HS-27A (cell line): ENCODE data around the gene C6orf15.

Experiments
- DNase-seq: peaks from one replicate; pipeline ENCODE4 v3.0.0-alpha.2; 2012; ENCODE audit warnings: low read depth, missing footprints

The C6orf15 gene

GRCh38 chr6:31107052-31107451, 5.3 kb downstream of the C6orf15 start:
- DNase-seq: no peak

GRCh38 chr6:31103136-31103535, 9.2 kb downstream of the C6orf15 start:
- DNase-seq: no peak

DNA sequence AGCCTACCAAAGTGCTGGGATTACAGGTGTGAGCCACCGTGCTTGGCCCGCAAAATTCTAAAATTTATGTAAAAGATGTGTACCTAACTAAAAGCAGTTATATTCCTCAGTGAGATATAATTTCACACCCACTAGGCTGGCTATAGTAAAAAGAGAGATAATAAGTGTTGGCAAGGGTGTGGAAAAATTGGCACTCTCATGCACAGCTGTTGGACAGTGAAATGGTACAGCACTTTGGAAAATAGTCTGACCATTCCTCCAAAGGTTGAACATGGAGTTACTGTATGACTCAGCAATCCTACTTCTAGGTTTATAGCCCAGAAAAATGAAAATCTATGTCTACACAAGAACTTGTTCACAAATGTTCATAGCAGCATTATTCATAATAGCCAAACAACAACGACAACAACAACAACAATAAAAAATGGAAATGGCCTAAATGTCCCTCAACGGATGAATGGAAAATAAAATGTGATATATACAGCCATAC, 13.9 kb downstream of the C6orf15 start:
- DNase-seq: no peak

GRCh38 chr6:31096656-31097055, 15.7 kb downstream of the C6orf15 start:
- no peak for DNase-seq

DNA sequence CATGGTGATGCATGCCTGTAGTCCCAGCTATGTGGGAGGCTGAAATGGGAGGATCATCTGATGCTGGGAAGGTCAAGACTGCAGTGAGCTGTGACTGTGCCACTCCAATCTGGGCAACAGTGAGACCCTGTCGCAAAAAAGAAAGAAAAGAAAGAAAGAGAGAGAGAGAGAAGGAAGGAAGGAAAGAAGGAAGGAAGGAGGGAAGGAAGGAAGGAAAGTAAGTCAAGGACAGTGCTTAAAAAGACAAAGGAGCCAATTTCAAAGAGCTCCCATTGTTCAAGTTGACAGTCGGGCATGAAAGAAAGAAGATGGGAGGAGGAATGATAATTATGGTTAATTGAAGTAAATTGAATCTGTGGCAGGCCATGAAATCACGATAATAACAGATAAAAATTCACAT, 16.2 kb downstream of the C6orf15 start:
- DNase-seq: no peak

- no peak for DNase-seq
These were observed 17.9 kb downstream of the C6orf15 start for GRCh38 chr6:31094389-31094881.

DNA sequence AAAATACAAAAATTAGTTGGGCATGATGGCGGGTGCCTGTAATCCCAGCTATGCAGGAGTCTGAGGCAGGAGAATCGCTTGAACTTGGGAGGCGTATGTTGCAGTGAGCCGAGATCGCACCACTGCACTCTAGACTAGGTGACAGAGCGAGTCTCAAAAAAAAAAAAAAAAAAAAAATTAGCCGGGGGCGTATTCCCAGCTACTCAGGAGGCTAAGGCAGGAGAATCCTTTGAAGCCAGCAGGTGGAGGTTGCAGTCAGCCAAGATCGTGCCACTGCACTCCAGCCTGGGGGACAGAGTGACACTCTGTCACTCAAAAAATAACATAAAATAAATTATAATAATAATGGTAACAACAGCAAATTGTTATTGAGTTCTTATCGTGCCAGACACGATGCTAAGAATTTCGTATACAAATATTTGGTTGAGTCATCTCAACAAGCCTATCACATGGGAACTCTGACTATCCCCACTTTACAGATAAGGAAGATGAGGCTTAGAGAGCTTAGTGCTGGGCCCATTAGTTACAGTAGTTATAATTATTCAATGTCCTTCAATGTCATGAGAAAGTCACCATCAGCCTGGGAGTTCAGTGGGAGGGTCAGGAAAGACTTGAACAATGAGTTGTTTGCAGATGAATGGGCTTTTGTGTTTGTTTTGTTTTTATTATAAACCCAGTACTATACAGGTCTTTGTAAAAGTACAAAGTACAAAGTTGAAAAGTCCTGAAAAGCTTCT, 19.4 kb downstream of the C6orf15 start:
- no peak for DNase-seq

GRCh38 chr6:31092238-31092637, 20.1 kb downstream of the C6orf15 start:
- no peak for DNase-seq

GRCh38 chr6:31091680-31092079, 20.7 kb downstream of the C6orf15 start:
- DNase-seq: no peak

DNA sequence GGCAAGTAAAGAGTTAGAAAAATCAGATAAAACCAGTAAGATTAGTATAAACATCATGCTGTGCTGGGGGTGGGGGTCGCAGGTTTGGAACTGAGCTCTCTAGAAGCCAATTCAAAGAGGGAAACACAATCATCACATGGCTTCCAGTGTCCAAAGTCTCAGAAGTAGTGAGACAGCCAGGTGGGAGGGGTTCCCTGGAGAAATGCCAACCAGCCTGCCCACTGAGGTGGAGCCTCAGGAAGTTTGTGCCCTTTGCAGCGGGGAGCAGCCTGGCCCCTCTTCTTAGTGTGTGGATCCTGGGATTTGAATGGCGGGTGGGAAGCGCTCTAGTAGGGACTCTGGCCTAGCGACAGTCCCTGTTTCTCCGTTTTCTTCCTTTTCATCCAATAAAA, 21.4 kb downstream of the C6orf15 start:
- no peak for DNase-seq

GRCh38 chr6:31090275-31090972, 22.0 kb downstream of the C6orf15 start:
- no peak for DNase-seq

DNA sequence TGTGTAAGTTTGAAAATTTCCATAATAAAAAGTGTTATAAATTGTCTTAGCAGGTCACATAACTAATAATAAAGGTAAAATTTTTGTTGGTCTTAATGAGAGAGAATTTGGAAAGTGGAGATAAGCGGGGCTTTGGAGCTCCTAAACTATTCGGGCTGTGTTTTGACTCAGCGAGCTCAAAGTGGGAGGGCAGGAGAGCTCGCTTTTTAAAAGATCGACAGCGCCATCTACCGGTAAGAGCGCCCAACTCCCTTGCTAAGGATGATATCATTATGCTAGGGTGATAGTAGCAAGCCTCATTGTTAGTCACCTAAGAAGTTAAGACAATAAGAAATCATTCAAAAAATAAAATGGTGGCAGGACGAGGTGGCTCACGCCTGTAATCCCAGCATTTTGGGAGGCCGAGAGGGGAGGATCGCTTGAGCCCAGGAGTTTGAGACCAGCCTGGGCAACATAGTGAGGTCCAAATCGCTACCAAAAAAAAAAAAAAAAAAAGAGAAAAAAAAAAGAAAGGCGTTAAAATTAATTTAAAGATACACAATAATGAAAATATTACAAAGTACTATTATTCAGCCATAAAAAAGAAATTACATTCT, 24.8 kb downstream of the C6orf15 start:
- DNase-seq: peak; percentile 84

GRCh38 chr6:31086788-31087440, 25.5 kb downstream of the C6orf15 start:
- peak; percentile 86 for DNase-seq

GRCh38 chr6:31083742-31084354, 28.5 kb downstream of the C6orf15 start:
- DNase-seq: peak; percentile 93

DNA sequence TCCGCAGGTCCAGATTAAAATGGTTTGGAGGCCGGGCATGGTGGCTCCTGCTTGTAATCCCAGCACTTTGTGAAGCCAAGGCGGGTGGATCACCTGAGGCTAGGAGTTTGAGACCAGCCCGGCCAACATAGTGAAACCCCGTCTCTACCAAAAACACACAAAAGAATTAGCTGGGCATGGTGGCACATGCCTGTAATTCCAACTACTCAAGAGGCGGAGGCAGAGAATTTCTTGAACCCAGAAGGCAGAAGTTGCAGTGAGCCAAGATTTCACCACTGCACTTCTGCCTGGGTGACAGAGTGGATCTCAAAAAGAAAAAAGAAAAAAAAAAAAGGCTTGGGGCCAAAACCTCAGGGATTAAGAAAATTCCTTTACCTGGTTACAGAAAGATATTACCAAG, 30.5 kb downstream of the C6orf15 start:
- DNase-seq: no peak

DNA sequence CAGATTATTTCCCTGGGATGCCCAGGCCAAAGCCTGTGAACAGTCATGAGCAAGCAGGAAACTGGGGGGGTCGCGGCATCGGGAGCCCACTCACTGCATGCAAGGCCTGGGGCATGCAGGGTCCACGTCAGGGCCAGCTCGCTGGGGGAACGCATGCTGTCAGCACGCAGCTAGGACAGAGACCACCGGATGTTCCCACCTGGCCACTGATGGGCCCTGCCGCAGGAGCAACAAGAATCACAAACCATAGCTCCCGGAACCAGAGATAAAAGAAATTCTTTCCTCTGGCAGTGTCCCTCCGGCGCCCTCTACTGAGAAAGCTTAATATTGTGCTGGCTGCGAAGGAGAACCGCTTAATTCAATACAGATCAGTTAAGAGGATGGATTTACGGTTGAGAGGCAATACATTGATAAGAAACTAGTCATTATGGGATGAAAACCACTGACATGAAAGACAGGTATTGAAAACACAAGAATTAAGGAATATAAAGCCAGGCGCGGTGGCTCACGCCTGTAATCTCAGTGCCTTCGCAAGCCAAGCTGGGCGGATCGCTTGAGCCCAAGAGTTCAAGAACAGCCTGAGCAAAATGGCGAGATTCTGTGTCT, 32.6 kb downstream of the C6orf15 start:
- DNase-seq: no peak

GRCh38 chr6:31076611-31077010, 35.8 kb downstream of the C6orf15 start:
- no peak for DNase-seq

- DNase-seq: no peak
These were observed 36.8 kb downstream of the C6orf15 start for GRCh38 chr6:31075528-31075927.

- no peak for DNase-seq
These were observed 38.0 kb downstream of the C6orf15 start for GRCh38 chr6:31074401-31074800.

- DNase-seq: no peak
These were observed 41.6 kb downstream of the C6orf15 start for GRCh38 chr6:31070711-31071197.

DNA sequence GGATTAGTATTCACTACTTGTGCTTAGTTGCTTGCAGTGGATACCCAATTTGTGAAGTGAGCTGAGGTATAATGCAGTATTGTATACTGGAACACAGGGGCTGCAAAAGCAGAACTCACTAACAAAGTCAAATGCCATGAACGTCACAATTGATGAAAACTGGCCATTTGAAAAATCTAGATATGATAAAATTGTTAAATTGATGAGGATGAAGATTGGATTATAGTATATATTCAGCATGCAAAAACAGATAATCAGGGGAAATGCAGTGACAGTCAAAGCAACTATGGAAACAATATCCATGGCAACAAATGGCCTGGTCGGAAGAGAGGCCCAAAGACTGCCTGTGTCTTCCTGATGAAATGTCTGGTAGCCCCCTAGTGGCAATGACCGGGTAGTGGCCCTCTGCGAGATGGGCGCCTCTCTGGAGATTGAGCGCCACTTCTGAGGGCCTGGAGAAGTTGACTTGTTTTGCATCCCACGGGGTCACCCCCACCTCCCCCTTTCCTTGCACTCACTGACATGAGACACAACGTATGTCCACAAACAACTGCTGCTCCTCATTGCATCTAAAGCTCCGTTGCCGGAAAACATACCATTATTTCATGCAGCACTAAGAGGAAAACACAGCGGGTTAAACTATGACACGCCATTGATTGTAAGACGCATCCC, 43.6 kb downstream of the C6orf15 start:
- DNase-seq: no peak
